ENCODE results near the gene AACS. TPM values are rescaled to one million over a fixed set of nuclear protein-coding genes. Genes with fewer than 3 reads are reported as not detected.

The AACS gene
- total RNA-seq, 1 experiment from 2014 or later: 52.8 TPM

DNA sequence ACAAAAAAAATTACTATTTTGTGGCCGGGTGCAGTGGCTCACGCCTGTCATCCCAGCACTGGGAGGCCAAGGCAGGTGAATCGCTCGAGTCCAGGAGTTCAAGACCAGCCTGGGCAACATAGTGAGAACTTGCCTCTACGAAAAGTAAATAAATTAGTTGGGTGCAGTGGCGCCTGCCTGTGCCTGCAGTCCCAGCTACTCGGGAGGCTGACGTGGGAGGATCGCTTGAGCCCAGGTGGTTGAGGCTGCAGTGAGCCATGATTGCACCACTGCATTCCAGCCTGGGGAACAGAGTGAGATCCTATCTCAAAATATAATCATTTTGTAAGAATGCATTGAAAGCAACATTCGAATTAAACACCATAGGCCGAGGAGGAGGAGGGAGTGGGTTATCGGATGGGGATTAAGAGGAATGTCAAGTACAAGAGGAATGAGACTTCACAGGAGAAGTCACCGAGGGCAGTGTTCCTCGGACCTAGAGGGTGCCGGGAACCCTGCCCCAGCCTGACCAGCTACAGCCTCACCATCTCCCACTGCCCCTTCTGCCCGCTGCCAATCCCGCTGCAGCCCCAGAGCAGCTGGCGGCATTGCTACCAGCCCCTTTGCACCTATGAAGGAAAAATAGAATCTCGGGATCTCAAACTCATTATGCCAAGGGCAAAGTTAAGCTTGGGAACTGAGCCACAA is 32.6 kb upstream of the AACS start:
- Mint-ChIP-seq H3K9me3 (ENCODE audit: unreplicated experiment) (no peaks in the 10 kb centered on the region), H3K36me3 (ENCODE audit: insufficient read depth, unreplicated experiment) (no peaks in the 10 kb centered on the region), H3K4me3 (ENCODE audit: unreplicated experiment) (no peak overlapping the region), H3K4me1 (ENCODE audit: insufficient read depth, unreplicated experiment) (no peaks in the 10 kb centered on the region), H3K27ac (ENCODE audit: low read depth, unreplicated experiment) (peak overlapping the region; percentile 29), H3K27me3 (ENCODE audit: insufficient read depth, unreplicated experiment) (no peaks in the 10 kb centered on the region)
- no TSS peak for BruUV-seq (replicated peaks)
- ChIA-PET CTCF (no interaction called here), POLR2A (no interaction called here)
- DNase-seq (ENCODE audit: unreplicated experiment): no peak
- intact Hi-C loops (cut with micrococcal nuclease): no loop called here
- TF ChIP-seq, protein P1, sequence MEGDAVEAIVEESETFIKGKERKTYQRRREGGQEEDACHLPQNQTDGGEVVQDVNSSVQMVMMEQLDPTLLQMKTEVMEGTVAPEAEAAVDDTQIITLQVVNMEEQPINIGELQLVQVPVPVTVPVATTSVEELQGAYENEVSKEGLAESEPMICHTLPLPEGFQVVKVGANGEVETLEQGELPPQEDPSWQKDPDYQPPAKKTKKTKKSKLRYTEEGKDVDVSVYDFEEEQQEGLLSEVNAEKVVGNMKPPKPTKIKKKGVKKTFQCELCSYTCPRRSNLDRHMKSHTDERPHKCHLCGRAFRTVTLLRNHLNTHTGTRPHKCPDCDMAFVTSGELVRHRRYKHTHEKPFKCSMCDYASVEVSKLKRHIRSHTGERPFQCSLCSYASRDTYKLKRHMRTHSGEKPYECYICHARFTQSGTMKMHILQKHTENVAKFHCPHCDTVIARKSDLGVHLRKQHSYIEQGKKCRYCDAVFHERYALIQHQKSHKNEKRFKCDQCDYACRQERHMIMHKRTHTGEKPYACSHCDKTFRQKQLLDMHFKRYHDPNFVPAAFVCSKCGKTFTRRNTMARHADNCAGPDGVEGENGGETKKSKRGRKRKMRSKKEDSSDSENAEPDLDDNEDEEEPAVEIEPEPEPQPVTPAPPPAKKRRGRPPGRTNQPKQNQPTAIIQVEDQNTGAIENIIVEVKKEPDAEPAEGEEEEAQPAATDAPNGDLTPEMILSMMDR (IDR thresholded peaks at IDR 0.05; ENCODE audit: unreplicated experiment): no peak

DNA sequence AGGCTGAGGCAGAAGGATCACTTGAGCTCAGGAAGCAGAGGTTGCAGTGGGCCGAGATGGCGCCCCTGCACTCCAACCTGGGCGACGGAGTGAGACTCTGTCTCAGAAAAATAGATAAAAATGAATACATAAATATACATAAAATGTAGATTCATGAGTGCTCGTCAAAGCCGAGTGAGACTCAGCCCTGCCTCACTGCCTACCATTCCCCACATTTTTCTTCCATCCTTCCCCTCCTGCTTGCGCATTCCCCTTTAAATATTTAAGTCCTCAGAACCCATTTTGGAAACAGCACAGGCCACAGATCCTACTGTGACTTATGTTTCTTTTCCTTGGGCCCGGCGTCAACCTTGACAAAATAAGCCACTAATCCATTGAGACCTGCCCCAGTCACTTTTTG is 31.9 kb upstream of the AACS start:
- no peaks in the 10 kb centered on the region for H3K9me3 Mint-ChIP-seq (ENCODE audit: unreplicated experiment)
- no peak for DNase-seq (ENCODE audit: unreplicated experiment)
- TF ChIP-seq, protein P1 (IDR thresholded peaks at IDR 0.05; ENCODE audit: unreplicated experiment): no peak
- H3K36me3 Mint-ChIP-seq (ENCODE audit: insufficient read depth, unreplicated experiment): no peaks in the 10 kb centered on the region
- H3K27me3 Mint-ChIP-seq (ENCODE audit: insufficient read depth, unreplicated experiment): no peaks in the 10 kb centered on the region
- no peaks in the 10 kb centered on the region for H3K4me1 Mint-ChIP-seq (ENCODE audit: insufficient read depth, unreplicated experiment)
- POLR2A ChIA-PET: no interaction called here
- no peak overlapping the region for H3K4me3 Mint-ChIP-seq (ENCODE audit: unreplicated experiment)
- intact Hi-C loops (cut with micrococcal nuclease): no loop called here
- CTCF ChIA-PET: no interaction called here
- peak overlapping the region; percentile 29 for H3K27ac Mint-ChIP-seq (ENCODE audit: low read depth, unreplicated experiment)
- BruUV-seq (replicated peaks): no TSS peak

DNA sequence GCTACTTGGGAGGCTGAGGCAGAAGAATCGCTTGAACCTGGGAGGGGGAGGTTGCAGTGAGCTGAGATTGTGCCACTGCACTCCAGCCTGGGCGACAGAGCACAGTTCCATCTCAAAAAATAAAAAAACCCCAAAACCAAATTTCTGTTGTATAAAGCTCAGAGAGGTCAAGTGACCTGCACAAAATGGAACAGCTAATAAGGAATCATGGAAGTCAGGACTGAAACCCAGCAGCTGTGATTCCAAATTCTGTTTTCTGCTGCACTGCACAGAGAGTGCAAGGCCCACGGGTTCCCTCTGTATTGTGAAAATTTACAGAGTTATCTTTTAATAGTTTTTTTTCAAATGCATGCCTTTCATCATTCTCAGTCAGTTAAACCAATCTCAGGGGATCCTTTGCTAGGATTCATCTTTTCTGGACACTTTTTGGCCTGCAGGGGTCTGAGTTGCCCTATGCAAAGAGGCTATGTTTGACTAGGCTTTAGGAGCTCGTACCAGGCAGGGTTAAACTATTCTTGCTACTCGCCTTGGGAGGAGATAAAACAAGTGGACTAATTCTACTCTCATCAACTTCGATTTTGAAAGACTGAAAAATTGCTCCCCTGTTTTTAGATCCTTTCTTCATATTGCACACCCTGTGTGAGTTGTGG is 26.1 kb upstream of the AACS start:
- intact Hi-C loops (cut with micrococcal nuclease): no loop called here
- ChIA-PET POLR2A (no interaction called here), CTCF (no interaction called here)
- H3K4me1 Mint-ChIP-seq (ENCODE audit: insufficient read depth, unreplicated experiment): no peaks in the 10 kb centered on the region
- no peaks in the 10 kb centered on the region for H3K27me3 Mint-ChIP-seq (ENCODE audit: insufficient read depth, unreplicated experiment)
- TF ChIP-seq, protein P1 (IDR thresholded peaks at IDR 0.05; ENCODE audit: unreplicated experiment): no peak
- H3K9me3 Mint-ChIP-seq (ENCODE audit: unreplicated experiment): no peaks in the 10 kb centered on the region
- peak; percentile 6 for DNase-seq (ENCODE audit: unreplicated experiment)
- no peak overlapping the region for H3K4me3 Mint-ChIP-seq (ENCODE audit: unreplicated experiment)
- H3K27ac Mint-ChIP-seq (ENCODE audit: low read depth, unreplicated experiment): no peak overlapping the region
- H3K36me3 Mint-ChIP-seq (ENCODE audit: insufficient read depth, unreplicated experiment): no peaks in the 10 kb centered on the region
- no TSS peak for BruUV-seq (replicated peaks)

DNA sequence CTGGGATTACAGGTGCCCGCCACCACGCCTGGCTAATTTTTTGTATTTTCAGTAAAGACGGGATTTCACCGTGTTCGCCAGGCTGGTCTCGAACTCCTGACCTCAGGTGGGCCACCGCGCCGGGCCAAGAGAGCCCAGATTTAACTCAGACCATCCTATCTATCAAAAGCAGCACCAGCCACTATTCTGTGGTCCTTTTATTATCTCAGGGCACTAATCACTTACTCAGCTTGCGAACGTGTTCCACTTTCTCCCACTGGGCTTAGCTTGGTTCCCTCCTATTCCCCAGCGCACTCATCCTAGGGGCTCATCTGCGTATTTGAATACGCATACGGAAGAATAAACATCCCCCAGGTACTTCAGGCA is 16.2 kb upstream of the AACS start:
- DNase-seq (ENCODE audit: unreplicated experiment): no peak
- H3K4me3 Mint-ChIP-seq (ENCODE audit: unreplicated experiment): no peak overlapping the region
- BruUV-seq (replicated peaks): no TSS peak
- CTCF ChIA-PET: no interaction called here
- no peaks in the 10 kb centered on the region for H3K36me3 Mint-ChIP-seq (ENCODE audit: insufficient read depth, unreplicated experiment)
- no peaks in the 10 kb centered on the region for H3K4me1 Mint-ChIP-seq (ENCODE audit: insufficient read depth, unreplicated experiment)
- POLR2A ChIA-PET: interaction anchor here (1.3 kb wide), 1 partner anchor 17 kb away, joined by 3 read pairs; no protein-coding TSS in a partner anchor
- no peak overlapping the region for H3K27ac Mint-ChIP-seq (ENCODE audit: low read depth, unreplicated experiment)
- no peaks in the 10 kb centered on the region for H3K9me3 Mint-ChIP-seq (ENCODE audit: unreplicated experiment)
- no peaks in the 10 kb centered on the region for H3K27me3 Mint-ChIP-seq (ENCODE audit: insufficient read depth, unreplicated experiment)
- intact Hi-C loops (cut with micrococcal nuclease): no loop called here
- TF ChIP-seq, protein P1 (IDR thresholded peaks at IDR 0.05; ENCODE audit: unreplicated experiment): no peak
